Right atrium auricular region (tissue), 2 donors: ENCODE results near the gene SLC2A3. TPM values are rescaled to one million over a fixed set of nuclear protein-coding genes. Genes with fewer than 3 reads are reported as not detected.
"Not testable (repeated sequence)": the region's sequence is repeated elsewhere in the genome, so short reads cannot be mapped to it uniquely, and the experiment has no call there.

Experiments used
- DNase-seq: peaks from one replicate; pipeline ENCODE4 v3.0.0-alpha.2; 2019; ENCODE audit warnings: low spot score
- H3K27ac ChIP-seq, 2 donors: fragments of 200-600 bp; sonication (generic); 1 replicate in 1 of 2; 2 replicates in 1 of 2; pipeline ENCODE4 v1.5.1; 2016 to 2019
- H3K27me3 ChIP-seq, 2 donors: fragments of 200-600 bp; sonication (generic); one replicate each; pipeline versions ENCODE4 v1.5.1 to v1.6.0; 2017 to 2019
- H3K36me3 ChIP-seq: fragments of 200-600 bp; sonication (generic); one replicate; pipeline ENCODE4 v1.5.1; 2016
- H3K4me1 ChIP-seq, 2 donors: fragments of 200-600 bp; sonication (generic); one replicate each; pipeline versions ENCODE4 v1.5.1 to v1.6.0; 2017 to 2019
- H3K4me3 ChIP-seq, 2 donors: fragments of 200-600 bp; sonication (generic); 1 replicate in 1 of 2; 2 replicates in 1 of 2; pipeline ENCODE4 v1.5.1; 2017 to 2019; ENCODE audit warnings: mild to moderate bottlenecking in 1 of 2, moderate library complexity in 1 of 2
- H3K9me3 ChIP-seq, 2 donors: fragments of 200-600 bp; sonication (generic); one replicate each; pipeline ENCODE4 v1.5.1; 2019
- total RNA-seq, 2 donors: library from RNA; depleted of rRNA; stranded (reverse); fragments of >200 nt; gene quantifications; one replicate each; pipeline ENCODE4 v1.1.0, GENCODE V29; 2016
- TF ChIP-seq, protein P1 (sequence below), 2 donors: fragments of 200-600 bp; sonication (generic); IDR thresholded peaks; one replicate each; pipeline ENCODE4 v1.5.1; 2019; ENCODE audit warnings: antibody characterized with exemption in 2 of 2

SLC2A3 gene
- total RNA-seq, 2 donors from 2014 or later = 13.7 to 17.5 TPM

- Histone ChIP-seq H3K36me3 (no peaks in the 10 kb centered on the region), H3K4me3 (no peak overlapping the region), H3K27ac (no peak overlapping the region), H3K9me3 (no peaks in the 10 kb centered on the region), H3K27me3 (no peaks in the 10 kb centered on the region), H3K4me1 (peaks cover 0 to 20% of the 10 kb centered on the region in 2 donors)
- TF ChIP-seq, protein P1, sequence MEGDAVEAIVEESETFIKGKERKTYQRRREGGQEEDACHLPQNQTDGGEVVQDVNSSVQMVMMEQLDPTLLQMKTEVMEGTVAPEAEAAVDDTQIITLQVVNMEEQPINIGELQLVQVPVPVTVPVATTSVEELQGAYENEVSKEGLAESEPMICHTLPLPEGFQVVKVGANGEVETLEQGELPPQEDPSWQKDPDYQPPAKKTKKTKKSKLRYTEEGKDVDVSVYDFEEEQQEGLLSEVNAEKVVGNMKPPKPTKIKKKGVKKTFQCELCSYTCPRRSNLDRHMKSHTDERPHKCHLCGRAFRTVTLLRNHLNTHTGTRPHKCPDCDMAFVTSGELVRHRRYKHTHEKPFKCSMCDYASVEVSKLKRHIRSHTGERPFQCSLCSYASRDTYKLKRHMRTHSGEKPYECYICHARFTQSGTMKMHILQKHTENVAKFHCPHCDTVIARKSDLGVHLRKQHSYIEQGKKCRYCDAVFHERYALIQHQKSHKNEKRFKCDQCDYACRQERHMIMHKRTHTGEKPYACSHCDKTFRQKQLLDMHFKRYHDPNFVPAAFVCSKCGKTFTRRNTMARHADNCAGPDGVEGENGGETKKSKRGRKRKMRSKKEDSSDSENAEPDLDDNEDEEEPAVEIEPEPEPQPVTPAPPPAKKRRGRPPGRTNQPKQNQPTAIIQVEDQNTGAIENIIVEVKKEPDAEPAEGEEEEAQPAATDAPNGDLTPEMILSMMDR (IDR thresholded peaks at IDR 0.05) = no peak
- DNase-seq = no peak
These were observed 37.5 kb upstream of the SLC2A3 start for GRCh38 chr12:7973457-7973825.

- Histone ChIP-seq H3K9me3 (no peaks in the 10 kb centered on the region), H3K36me3 (no peaks in the 10 kb centered on the region), H3K4me1 (peaks cover 0 to 20% of the 10 kb centered on the region in 2 donors), H3K27me3 (no peaks in the 10 kb centered on the region), H3K4me3 (no peak overlapping the region), H3K27ac (no peak overlapping the region)
- TF ChIP-seq, protein P1 (IDR thresholded peaks at IDR 0.05) = no peak
- no peak for DNase-seq
These were observed 36.9 kb upstream of the SLC2A3 start for GRCh38 chr12:7972734-7973456.

- not testable (repeated sequence) for H3K27ac ChIP-seq, H3K4me3 ChIP-seq, DNase-seq, H3K9me3 ChIP-seq, H3K36me3 ChIP-seq, H3K27me3 ChIP-seq
- peaks cover 0 to 20% of the 10 kb centered on the region in 2 donors for H3K4me1 ChIP-seq
These were observed 36.3 kb upstream of the SLC2A3 start for GRCh38 chr12:7972269-7972668.

GRCh38 chr12:7971765-7972164 is 35.8 kb upstream of the SLC2A3 start:
- H3K4me3 ChIP-seq = peak overlapping the region in 1 of 2 donors; percentile 60
- H3K9me3 ChIP-seq, H3K27me3 ChIP-seq, H3K36me3 ChIP-seq, DNase-seq: not testable (repeated sequence)
- peak overlapping the region; percentile 75 to 81 for H3K27ac ChIP-seq
- peaks cover 0 to 20% of the 10 kb centered on the region in 2 donors for H3K4me1 ChIP-seq

DNA sequence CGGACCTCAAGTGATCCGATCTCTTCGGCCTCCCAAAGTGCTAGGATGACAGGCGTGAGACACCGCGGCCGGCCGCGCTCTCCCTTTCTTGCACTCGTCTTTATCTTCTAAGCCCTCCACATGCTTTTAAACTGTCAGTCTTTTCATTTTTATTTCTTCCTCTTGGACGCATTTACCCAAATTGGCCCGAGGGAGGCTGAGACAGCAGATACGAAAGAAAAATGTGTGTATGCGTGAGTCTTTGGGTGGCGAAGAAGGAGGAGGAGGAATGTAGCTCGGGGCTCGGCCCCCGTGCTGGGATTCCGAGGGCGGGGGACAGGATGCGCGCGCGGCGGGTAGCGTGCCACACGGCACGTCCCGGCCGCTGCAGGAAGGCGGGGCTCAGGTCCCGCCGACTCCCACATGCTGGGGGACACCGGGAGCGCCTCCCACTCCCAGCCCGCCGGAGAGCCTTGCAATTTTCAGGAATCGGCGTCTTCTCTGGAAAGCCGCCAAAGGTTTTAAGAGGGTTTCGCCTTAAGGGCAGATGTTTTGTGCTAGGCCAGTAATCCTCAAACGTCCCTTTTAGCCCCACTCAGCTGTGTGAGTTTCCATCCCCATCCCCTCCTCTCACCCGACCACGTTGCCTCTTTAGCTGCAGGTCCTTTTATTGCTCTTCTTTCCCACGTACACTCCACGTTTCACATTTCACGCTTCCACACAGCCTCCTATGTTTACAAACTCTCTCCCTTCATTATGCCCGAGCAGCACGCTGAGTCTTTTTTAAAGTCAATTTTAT is 34.7 kb upstream of the SLC2A3 start:
- peaks cover 0 to 20% of the 10 kb centered on the region in 2 donors for H3K4me1 ChIP-seq
- TF ChIP-seq, protein P1 (IDR thresholded peaks at IDR 0.05) = peak in 1 of 2 donors; percentile 18

DNA sequence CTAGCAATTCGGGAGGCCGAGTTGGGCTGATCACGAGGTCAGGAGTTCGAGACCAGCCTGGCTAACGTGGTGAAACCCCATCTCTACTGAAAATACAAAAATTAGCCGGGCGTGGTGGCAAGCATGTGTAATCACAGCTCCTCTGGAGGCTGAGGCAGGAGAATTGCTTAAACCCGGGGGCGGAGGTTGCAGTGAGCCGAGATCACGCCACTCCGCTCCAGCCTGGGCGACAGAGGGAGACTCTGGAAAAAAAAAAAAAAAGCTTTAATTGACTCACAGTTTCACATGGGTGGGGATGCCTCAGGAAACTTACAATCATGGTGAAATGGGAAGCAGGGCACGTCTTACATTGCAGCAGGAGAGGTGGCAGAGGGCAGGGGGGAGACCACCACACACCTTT is 30.6 kb upstream of the SLC2A3 start:
- TF ChIP-seq, protein P1 (IDR thresholded peaks at IDR 0.05) = no peak
- Histone ChIP-seq H3K9me3 (no peaks in the 10 kb centered on the region), H3K4me1 (peaks cover 0 to 19% of the 10 kb centered on the region in 2 donors), H3K27ac (no peak overlapping the region), H3K36me3 (no peaks in the 10 kb centered on the region), H3K27me3 (no peaks in the 10 kb centered on the region), H3K4me3 (no peak overlapping the region)
- no peak for DNase-seq

More for the DNA sequence above, 34.7 kb upstream of the SLC2A3 start:
- peak overlapping the region; percentile 53 to 60 for H3K4me3 ChIP-seq
- peak overlapping the region; percentile 75 to 81 for H3K27ac ChIP-seq
- H3K9me3 ChIP-seq = no peaks in the 10 kb centered on the region
- DNase-seq = peak; percentile 89
- no peaks in the 10 kb centered on the region for H3K27me3 ChIP-seq
- no peaks in the 10 kb centered on the region for H3K36me3 ChIP-seq

GRCh38 chr12:7964669-7965068 is 28.7 kb upstream of the SLC2A3 start:
- DNase-seq, H3K9me3 ChIP-seq, H3K4me3 ChIP-seq, H3K27me3 ChIP-seq, H3K27ac ChIP-seq, H3K36me3 ChIP-seq: not testable (repeated sequence)
- H3K4me1 ChIP-seq = peaks cover 0 to 16% of the 10 kb centered on the region in 2 donors
